K562 treated with DMSO at 1 percent for 24 hours (cell line): Measurements from ENCODE around the gene PTP4A2. TPM values are rescaled to one million over a fixed set of nuclear protein-coding genes. Genes with fewer than 3 reads are reported as not detected.

ENCODE experiments used
- total RNA-seq: library from RNA; unstranded; fragments of 300-600 nt; gene quantifications from 2 replicates; pipeline ENCODE4 v1.2.3, GENCODE V29; 2022; ENCODE audit warnings: low read depth; ENCODE audit not compliant: insufficient read depth

The PTP4A2 gene
- 143 and 164 TPM in 2 replicates for total RNA-seq

GRCh38 chr1:31938184-31938975, at the start of gene PTP4A2:
Gene PTP4A2 (minus strand): TSS chr1:31938368. CDS start chr1:31919065, 19,303 bp downstream.

Other genes starting within 250 kb of the PTP4A2 start
- gene COL16A1, start 234.4 kb downstream of the PTP4A2 start, total RNA-seq: 0.20 and 0.28 TPM in 2 replicates
- 1.9 TPM in 2 replicates for gene ADGRB2, start 174.0 kb downstream of the PTP4A2 start, total RNA-seq
- gene SPOCD1, start 122.3 kb downstream of the PTP4A2 start, total RNA-seq: 0.46 and 1.2 TPM in 2 replicates
- 144 and 155 TPM in 2 replicates for gene KHDRBS1, start 75.5 kb upstream of the PTP4A2 start, total RNA-seq
- 27.9 and 30.6 TPM in 2 replicates for gene TMEM39B, start 134.6 kb upstream of the PTP4A2 start, total RNA-seq
- 20.3 and 20.9 TPM in 2 replicates for gene KPNA6, start 169.7 kb upstream of the PTP4A2 start, total RNA-seq
- 43.3 and 43.8 TPM in 2 replicates for gene TXLNA, start 241.3 kb upstream of the PTP4A2 start, total RNA-seq